Neuronal stem cell (in vitro differentiated cells): ENCODE measurements around the gene ZFYVE28.

Experiments used
- DNase-seq: peaks from one replicate; pipeline ENCODE4 v3.0.0-alpha.2; 2013; ENCODE audit warnings: low spot score
- H2AFZ ChIP-seq: one replicate; pipeline ENCODE4 v1.6.1; 2013; ENCODE audit warnings: mild to moderate bottlenecking, low read length, inconsistent platforms
- H2AK5ac ChIP-seq: 2 replicates; pipeline ENCODE4 v1.6.1; 2013; ENCODE audit warnings: low read depth, mild to moderate bottlenecking, inconsistent platforms, low read length, moderate library complexity, mixed read lengths
- H2BK120ac ChIP-seq: 2 replicates; pipeline ENCODE4 v1.6.1; 2013; ENCODE audit warnings: low read depth, mild to moderate bottlenecking, inconsistent platforms, low read length, moderate library complexity, mixed read lengths
- H2BK12ac ChIP-seq: one replicate; pipeline ENCODE4 v1.6.1; 2013; ENCODE audit warnings: low read length, inconsistent platforms
- H2BK15ac ChIP-seq: 2 replicates; pipeline ENCODE4 v1.6.1; 2013; ENCODE audit warnings: mild to moderate bottlenecking, low read length, inconsistent platforms, mixed read lengths
- H2BK5ac ChIP-seq: one replicate; pipeline ENCODE4 v1.6.1; 2013; ENCODE audit warnings: inconsistent platforms, mild to moderate bottlenecking, low read length, moderate library complexity
- H3K14ac ChIP-seq: one replicate; pipeline ENCODE4 v1.6.1; 2013; ENCODE audit warnings: low read length, inconsistent platforms
- H3K18ac ChIP-seq: 2 replicates; pipeline ENCODE4 v1.6.1; 2013; ENCODE audit warnings: low read length, inconsistent platforms
- H3K23ac ChIP-seq: 2 replicates; pipeline ENCODE4 v1.6.1; 2013; ENCODE audit warnings: low read depth, mild to moderate bottlenecking, mixed read lengths, low read length, inconsistent platforms; ENCODE audit not compliant: poor library complexity
- H3K27ac ChIP-seq: replicated peaks from 3 replicates; pipeline ENCODE4 v1.5.1; 2013; ENCODE audit warnings: low read length, inconsistent platforms
- H3K27me3 ChIP-seq, 3 experiments: 2 replicates each; pipeline ENCODE4 v1.6.1; 2013; ENCODE audit warnings: low read length in 3 of 3, mild to moderate bottlenecking in 2 of 3, inconsistent platforms in 1 of 3, low read depth in 1 of 3, mixed read lengths in 1 of 3, moderate library complexity in 1 of 3; ENCODE audit not compliant: control insufficient read depth in 3 of 3, insufficient read depth in 3 of 3
- H3K36me3 ChIP-seq, 2 donors: replicated peaks in 1 of 2; 2 replicates each; pipeline ENCODE4 v1.6.1; 2013; ENCODE audit warnings: low read length in 2 of 2; ENCODE audit not compliant: control insufficient read depth in 2 of 2, insufficient read depth in 2 of 2
- H3K4ac ChIP-seq: 2 replicates; pipeline ENCODE4 v1.6.1; 2013; ENCODE audit warnings: inconsistent platforms, mild to moderate bottlenecking, low read length, moderate library complexity
- H3K4me1 ChIP-seq, 2 donors: 1 replicate in 1 of 2; 2 replicates in 1 of 2; pipeline ENCODE4 v1.6.1; 2013; ENCODE audit warnings: low read length in 2 of 2, low read depth in 1 of 2; ENCODE audit not compliant: control insufficient read depth in 2 of 2, insufficient read depth in 1 of 2
- H3K4me2 ChIP-seq: one replicate; pipeline ENCODE4 v1.6.1; 2013; ENCODE audit warnings: mild to moderate bottlenecking, low read length, inconsistent platforms; ENCODE audit not compliant: insufficient read depth, poor library complexity, severe bottlenecking
- H3K4me3 ChIP-seq, 2 donors: 2 replicates each; pipeline ENCODE4 v1.5.1; 2013; ENCODE audit warnings: low read length in 2 of 2, mild to moderate bottlenecking in 2 of 2, inconsistent platforms in 1 of 2, moderate library complexity in 1 of 2
- H3K79me1 ChIP-seq: one replicate; pipeline ENCODE4 v1.6.1; 2013; ENCODE audit warnings: low read depth, mild to moderate bottlenecking, inconsistent platforms, low read length, moderate library complexity
- H3K9ac ChIP-seq: one replicate; pipeline ENCODE4 v1.6.1; 2013; ENCODE audit warnings: mild to moderate bottlenecking, low read depth, low read length, inconsistent platforms; ENCODE audit not compliant: poor library complexity
- H3K9me3 ChIP-seq, 2 donors: replicated peaks in 1 of 2; 2 replicates each; pipeline versions ENCODE3 to v1.6.1; 2013; ENCODE audit warnings: low read length in 2 of 2, mild to moderate bottlenecking in 2 of 2, inconsistent platforms in 1 of 2, low read depth in 1 of 2, mixed read lengths in 1 of 2, moderate library complexity in 1 of 2; ENCODE audit not compliant: control insufficient read depth in 2 of 2, insufficient read depth in 1 of 2
- H4K8ac ChIP-seq: one replicate; pipeline ENCODE4 v1.6.1; 2013; ENCODE audit warnings: low read depth, mild to moderate bottlenecking, inconsistent platforms, low read length, moderate library complexity
- H4K91ac ChIP-seq: one replicate; pipeline ENCODE4 v1.6.1; 2013; ENCODE audit warnings: low read length, low read depth, mild to moderate bottlenecking, inconsistent platforms; ENCODE audit not compliant: poor library complexity
- WGBS, 2 donors: extraction: QIAGEN DNeasy Blood & Tissue Kit; methylation state at CpG; one replicate each; pipeline ENCODE4 v1.1.7; 2013; ENCODE audit warnings: missing lambda C conversion rate in 2 of 2, mixed read lengths in 1 of 2; ENCODE audit not compliant: insufficient read length in 2 of 2, insufficient replicate concordance in 1 of 2; ENCODE audit errors: extremely low coverage in 2 of 2; 5-methylcytosine and 5-hydroxymethylcytosine counted together

ZFYVE28 gene

DNA sequence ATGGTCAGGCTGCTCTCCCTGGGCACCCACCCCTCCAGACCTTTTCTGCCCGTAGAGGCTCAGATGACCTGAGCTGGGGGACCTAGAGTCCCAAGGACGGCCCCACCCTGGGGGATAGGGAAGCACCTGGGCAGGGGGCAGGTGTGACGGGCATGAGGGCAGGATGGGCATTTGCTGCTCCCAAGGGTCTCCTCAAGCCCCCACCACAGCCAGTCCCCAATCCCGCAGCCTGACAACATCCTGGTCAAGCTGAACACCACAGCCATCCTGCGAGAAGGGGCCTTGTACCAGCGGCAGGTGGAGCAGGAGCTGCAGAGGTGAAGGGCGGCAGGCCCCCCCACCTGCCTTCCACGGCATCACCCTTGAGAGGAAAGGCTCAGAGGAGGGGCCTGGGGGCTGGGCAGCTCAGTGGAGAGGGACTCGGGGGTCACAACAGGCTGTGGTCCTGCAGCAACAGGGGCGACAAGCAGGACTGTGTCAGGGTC lies 32.6 kb upstream of the ZFYVE28 start:
- WGBS, 2 donors: no CpG with 5 or more reads among the region's 10 CpGs
- H3K18ac ChIP-seq: no peak overlapping the region
- H3K9ac ChIP-seq: peak overlapping the region; percentile 12
- H2BK120ac ChIP-seq: no peak overlapping the region
- no peak overlapping the region for H2AK5ac ChIP-seq
- no peak overlapping the region for H3K4me2 ChIP-seq
- H2BK12ac ChIP-seq: peak overlapping the region; percentile 86
- H3K27ac ChIP-seq: no peak overlapping the region
- no peak overlapping the region for H3K4me3 ChIP-seq
- H3K23ac ChIP-seq: peak overlapping the region; percentile 76
- H3K14ac ChIP-seq: no peak overlapping the region
- no peaks in the 10 kb centered on the region for H3K9me3 ChIP-seq
- no peaks in the 10 kb centered on the region for H3K4me1 ChIP-seq
- no peak overlapping the region for H4K91ac ChIP-seq
- no peak overlapping the region for H2AFZ ChIP-seq
- no peaks in the 10 kb centered on the region for H3K36me3 ChIP-seq
- no peaks in the 10 kb centered on the region for H3K79me1 ChIP-seq
- peaks cover 0 to 42% (median 0%) of the 10 kb centered on the region in 3 experiments for H3K27me3 ChIP-seq
- no peak overlapping the region for H3K4ac ChIP-seq
- no peak overlapping the region for H2BK5ac ChIP-seq
- no peak overlapping the region for H2BK15ac ChIP-seq
- no peak overlapping the region for H4K8ac ChIP-seq
- no peak for DNase-seq

DNA sequence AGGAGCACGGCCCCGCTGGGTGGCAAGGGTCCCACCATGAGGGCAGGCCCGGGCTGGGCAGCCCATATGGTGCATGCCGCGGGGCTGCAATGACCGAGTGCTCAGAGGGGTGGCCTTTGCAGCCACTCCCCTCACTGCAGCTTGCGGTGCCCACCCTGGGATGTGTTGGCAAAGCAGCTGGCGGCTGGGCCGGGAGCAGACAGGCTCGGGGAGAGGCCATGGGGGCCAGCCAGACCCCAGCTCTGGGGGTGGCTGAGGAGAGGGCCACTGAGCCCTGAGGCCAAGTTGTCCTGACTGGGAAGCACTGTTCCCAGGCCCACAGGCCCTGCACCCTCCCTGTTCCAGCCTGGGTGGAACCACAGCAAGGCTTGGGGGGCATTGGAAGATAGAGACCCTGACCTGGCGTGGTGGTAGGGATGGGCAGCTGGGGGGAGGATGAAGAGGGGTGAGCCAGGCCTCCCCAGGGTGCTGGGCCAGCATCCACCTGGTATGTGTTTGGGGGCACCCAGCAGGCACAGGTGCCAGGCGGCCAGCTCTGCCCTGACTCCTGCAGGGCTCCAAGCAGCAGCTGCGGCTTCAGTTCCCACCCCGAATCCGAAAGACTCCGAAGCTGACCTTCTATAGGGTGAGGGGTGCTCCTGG lies 32.1 kb upstream of the ZFYVE28 start:
- WGBS, 2 donors: no CpG with 5 or more reads among the region's 16 CpGs
- Histone ChIP-seq H3K36me3 (no peaks in the 10 kb centered on the region), H3K9ac (no peak overlapping the region), H2BK120ac (no peak overlapping the region), H2AK5ac (no peak overlapping the region), H4K8ac (no peak overlapping the region), H3K23ac (no peak overlapping the region), H2AFZ (no peak overlapping the region), H3K27me3 (peaks cover 0 to 40% (median 0%) of the 10 kb centered on the region in 3 experiments), H3K9me3 (no peaks in the 10 kb centered on the region), H3K27ac (no peak overlapping the region), H3K4me2 (no peak overlapping the region), H2BK5ac (no peak overlapping the region), H3K79me1 (no peaks in the 10 kb centered on the region), H3K4ac (no peak overlapping the region), H3K18ac (no peak overlapping the region), H3K4me3 (no peak overlapping the region), H2BK15ac (no peak overlapping the region), H4K91ac (no peak overlapping the region), H2BK12ac (peak overlapping the region; percentile 43), H3K4me1 (peaks cover 0 to under 1% of the 10 kb centered on the region in 2 donors), H3K14ac (no peak overlapping the region)
- no peak for DNase-seq

GRCh38 chr4:2449511-2450392 lies 31.3 kb upstream of the ZFYVE28 start:
- H2BK120ac ChIP-seq: no peak overlapping the region
- no peak overlapping the region for H2BK5ac ChIP-seq
- H3K4me2 ChIP-seq: no peak overlapping the region
- H3K4me3 ChIP-seq: no peak overlapping the region
- peak overlapping the region; percentile 50 for H3K14ac ChIP-seq
- DNase-seq: no peak
- no peak overlapping the region for H2BK12ac ChIP-seq
- H3K9me3 ChIP-seq: no peaks in the 10 kb centered on the region
- H2AK5ac ChIP-seq: no peak overlapping the region
- H3K27me3 ChIP-seq: peaks cover 0 to 40% (median 0%) of the 10 kb centered on the region in 3 experiments
- no peak overlapping the region for H2BK15ac ChIP-seq
- H3K9ac ChIP-seq: no peak overlapping the region
- H3K4me1 ChIP-seq: peaks cover 0 to 5% of the 10 kb centered on the region in 2 donors
- H4K91ac ChIP-seq: no peak overlapping the region
- no peak overlapping the region for H3K23ac ChIP-seq
- no CpG with 5 or more reads among the region's 27 CpGs for WGBS, 2 donors
- no peaks in the 10 kb centered on the region for H3K79me1 ChIP-seq
- H3K18ac ChIP-seq: peak overlapping the region; percentile 30
- no peak overlapping the region for H3K27ac ChIP-seq
- H3K4ac ChIP-seq: no peak overlapping the region
- H4K8ac ChIP-seq: no peak overlapping the region
- H3K36me3 ChIP-seq: no peaks in the 10 kb centered on the region
- H2AFZ ChIP-seq: no peak overlapping the region

DNA sequence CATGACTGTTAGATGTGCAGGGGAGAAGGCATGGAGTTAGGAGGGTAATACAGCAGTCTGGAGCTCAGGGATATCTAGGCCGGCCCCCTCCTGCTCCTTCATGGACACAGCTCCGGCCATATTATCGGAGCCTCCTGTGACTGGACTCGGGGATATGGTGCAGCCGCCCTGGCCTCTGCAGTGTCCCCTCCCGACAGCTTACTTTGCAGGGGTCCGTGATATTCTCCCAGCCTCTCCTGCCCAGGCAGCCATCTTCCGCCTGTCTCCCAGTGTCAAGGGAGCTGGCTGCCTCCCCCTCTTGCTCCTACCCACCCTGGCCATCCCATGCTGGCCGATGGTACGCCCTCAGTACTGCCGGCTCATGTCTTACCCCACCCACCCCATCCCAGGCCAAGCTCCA lies 30.6 kb upstream of the ZFYVE28 start:
- Histone ChIP-seq H3K4ac (no peak overlapping the region), H3K36me3 (no peaks in the 10 kb centered on the region), H3K9ac (no peak overlapping the region), H3K79me1 (no peaks in the 10 kb centered on the region), H2BK12ac (no peak overlapping the region), H3K27ac (no peak overlapping the region), H2BK120ac (no peak overlapping the region), H4K8ac (no peak overlapping the region), H4K91ac (no peak overlapping the region), H3K18ac (no peak overlapping the region), H3K4me2 (no peak overlapping the region), H3K4me1 (peaks cover 0 to 5% of the 10 kb centered on the region in 2 donors), H3K4me3 (no peak overlapping the region), H3K9me3 (no peaks in the 10 kb centered on the region), H2BK15ac (no peak overlapping the region), H2BK5ac (no peak overlapping the region), H2AFZ (no peak overlapping the region), H3K23ac (no peak overlapping the region), H3K27me3 (peaks cover 0 to 40% (median 0%) of the 10 kb centered on the region in 3 experiments), H3K14ac (no peak overlapping the region), H2AK5ac (no peak overlapping the region)
- WGBS, 2 donors: no CpG with 5 or more reads among the region's 11 CpGs
- no peak for DNase-seq
